Bronchial epithelial cell (primary cell): ENCODE results near the gene MCC. TPM values are rescaled to one million over a fixed set of nuclear protein-coding genes. Genes with fewer than 3 reads are reported as not detected.
A peak's percentile ranks its signal among the peaks of the same experiment; 100 is the strongest.

Experiments used
- DNase-seq: peaks from one replicate; pipeline ENCODE4 v3.0.0-alpha.2; 2010; ENCODE audit warnings: low read depth
- FAIRE-seq: peaks from 2 replicates; lab custom pipeline; 2011; peaks lifted over from hg19 to GRCh38; lab: Jason Lieb, UNC
- H3K27me3 ChIP-seq: 2 replicates; pipeline ENCODE4 v1.5.1; 2011; ENCODE audit warnings: low read length; ENCODE audit not compliant: control insufficient read depth, insufficient read depth
- H3K36me3 ChIP-seq: 2 replicates; pipeline ENCODE4 v1.5.1; 2011; ENCODE audit warnings: low read length; ENCODE audit not compliant: control insufficient read depth, insufficient read depth
- H3K4me3 ChIP-seq: 2 replicates; pipeline ENCODE4 v1.5.1; 2011; ENCODE audit warnings: mild to moderate bottlenecking, low read depth, low read length, control low read depth
- total RNA-seq: library from RNA; depleted of rRNA; stranded (reverse); fragments of >200 nt; gene quantifications from 2 replicates; pipeline ENCODE4 v1.2.1, GENCODE V29; 2014
- TF ChIP-seq, protein P1 (sequence below): IDR thresholded peaks from 2 replicates; pipeline ENCODE4 v1.5.1; 2011; ENCODE audit warnings: mild to moderate bottlenecking, moderate library complexity, low read length, control low read depth, inconsistent platforms; ENCODE audit not compliant: insufficient read depth, severe bottlenecking

MCC gene
- total RNA-seq, 1 donor from 2014 or later: 43.2 TPM

DNA sequence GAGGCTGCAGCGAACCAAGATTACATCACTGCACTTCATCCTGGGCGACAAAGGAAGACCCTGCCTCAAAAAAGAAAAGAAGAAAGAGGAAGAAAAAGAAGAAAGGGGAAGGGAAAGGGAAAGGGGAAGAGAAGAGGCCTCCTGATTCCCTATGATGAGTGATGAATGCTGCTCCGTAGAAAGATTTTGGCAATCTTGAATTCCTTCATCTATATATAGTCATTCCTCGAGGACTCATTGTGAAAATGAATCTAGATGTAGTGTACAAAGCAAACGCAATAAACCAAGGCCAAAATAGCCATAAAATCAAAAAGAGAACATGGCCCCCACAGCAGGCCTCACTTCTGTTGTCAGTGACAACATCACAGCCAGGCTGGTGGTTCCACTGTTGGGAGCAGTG is 293.7 kb downstream of the MCC start:
- peaks cover 7% of the 10 kb centered on the region for H3K36me3 ChIP-seq
- DNase-seq: no peak
- TF ChIP-seq, protein P1, sequence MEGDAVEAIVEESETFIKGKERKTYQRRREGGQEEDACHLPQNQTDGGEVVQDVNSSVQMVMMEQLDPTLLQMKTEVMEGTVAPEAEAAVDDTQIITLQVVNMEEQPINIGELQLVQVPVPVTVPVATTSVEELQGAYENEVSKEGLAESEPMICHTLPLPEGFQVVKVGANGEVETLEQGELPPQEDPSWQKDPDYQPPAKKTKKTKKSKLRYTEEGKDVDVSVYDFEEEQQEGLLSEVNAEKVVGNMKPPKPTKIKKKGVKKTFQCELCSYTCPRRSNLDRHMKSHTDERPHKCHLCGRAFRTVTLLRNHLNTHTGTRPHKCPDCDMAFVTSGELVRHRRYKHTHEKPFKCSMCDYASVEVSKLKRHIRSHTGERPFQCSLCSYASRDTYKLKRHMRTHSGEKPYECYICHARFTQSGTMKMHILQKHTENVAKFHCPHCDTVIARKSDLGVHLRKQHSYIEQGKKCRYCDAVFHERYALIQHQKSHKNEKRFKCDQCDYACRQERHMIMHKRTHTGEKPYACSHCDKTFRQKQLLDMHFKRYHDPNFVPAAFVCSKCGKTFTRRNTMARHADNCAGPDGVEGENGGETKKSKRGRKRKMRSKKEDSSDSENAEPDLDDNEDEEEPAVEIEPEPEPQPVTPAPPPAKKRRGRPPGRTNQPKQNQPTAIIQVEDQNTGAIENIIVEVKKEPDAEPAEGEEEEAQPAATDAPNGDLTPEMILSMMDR: no peak
- H3K4me3 ChIP-seq: no peak overlapping the region
- H3K27me3 ChIP-seq: no peaks in the 10 kb centered on the region
- peak; percentile 86 for FAIRE-seq

DNA sequence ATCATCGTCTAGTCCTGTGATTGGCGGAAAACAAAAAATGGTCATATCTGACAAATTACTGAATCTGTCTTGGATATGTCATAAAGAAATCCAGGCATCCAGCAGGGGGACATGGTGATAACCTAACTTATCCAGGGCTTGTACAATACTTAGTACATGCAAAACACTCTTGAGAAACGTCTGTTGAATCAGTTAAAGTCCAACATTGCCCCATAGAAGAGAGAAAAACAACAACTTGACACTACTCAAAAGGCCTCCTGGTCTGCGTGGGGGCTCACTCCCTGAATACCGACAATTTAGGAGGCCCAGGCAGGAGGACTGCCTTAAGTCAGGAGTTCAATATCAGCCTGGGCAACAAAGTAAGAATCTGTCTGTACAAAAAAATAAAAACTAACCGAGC is 294.1 kb downstream of the MCC start:
- DNase-seq (no peak), FAIRE-seq (no peak)
- Histone ChIP-seq H3K36me3 (peaks cover 7% of the 10 kb centered on the region), H3K27me3 (no peaks in the 10 kb centered on the region), H3K4me3 (no peak overlapping the region)
- TF ChIP-seq, protein P1: no peak

DNA sequence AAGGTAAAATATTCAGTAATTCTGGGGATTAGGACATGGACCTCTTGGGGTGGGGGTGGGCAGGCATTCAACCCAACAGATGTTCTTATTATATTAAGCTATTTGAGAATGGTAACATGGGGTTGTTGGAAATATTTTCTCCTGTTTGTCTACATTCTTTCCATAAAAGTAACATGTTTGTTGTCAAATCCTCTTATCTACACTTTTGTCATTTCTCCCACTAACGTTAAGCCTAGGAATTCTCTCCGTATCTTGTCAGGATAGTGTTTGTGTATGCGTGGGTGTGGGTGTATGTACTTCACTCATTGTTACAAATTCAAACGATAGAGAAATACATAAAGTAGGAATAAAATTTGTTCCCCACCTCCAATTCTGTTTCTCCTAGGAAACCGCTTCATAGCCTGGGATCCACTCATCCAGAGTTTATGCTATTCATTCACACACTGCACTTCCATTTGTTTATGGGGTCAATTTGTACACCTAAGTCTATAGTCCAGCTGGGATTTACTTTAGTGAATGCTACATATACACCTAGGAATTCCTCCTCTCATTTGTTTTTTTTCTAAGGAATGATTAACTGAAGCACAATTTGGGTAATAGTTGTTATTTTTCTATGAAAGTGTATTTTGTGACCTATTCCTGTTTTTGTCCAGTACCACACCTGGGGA is 294.8 kb downstream of the MCC start:
- no peaks in the 10 kb centered on the region for H3K27me3 ChIP-seq
- DNase-seq: no peak
- TF ChIP-seq, protein P1: no peak
- no peak for FAIRE-seq
- no peak overlapping the region for H3K4me3 ChIP-seq
- H3K36me3 ChIP-seq: peaks cover 7% of the 10 kb centered on the region

DNA sequence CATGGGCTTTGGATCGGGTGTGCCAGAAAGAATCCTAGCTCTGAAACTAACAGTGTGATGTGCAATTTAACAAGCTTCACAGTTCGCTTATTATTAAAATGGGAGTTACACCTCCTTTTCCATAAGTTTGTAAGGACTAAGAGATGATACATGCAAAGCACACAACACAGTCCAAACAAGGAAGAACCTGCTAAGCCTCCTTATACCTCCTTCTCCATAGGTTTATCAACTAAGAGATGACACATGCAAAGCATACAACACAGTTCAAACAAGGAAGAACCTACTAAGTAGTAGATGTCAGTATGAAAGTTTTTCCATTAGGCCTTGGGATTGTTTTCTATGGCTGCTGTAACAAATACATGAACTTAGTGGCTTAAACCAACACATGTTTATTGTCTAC is 295.7 kb downstream of the MCC start:
- Histone ChIP-seq H3K36me3 (peaks cover 7% of the 10 kb centered on the region), H3K27me3 (no peaks in the 10 kb centered on the region), H3K4me3 (no peak overlapping the region)
- FAIRE-seq (peak; percentile 7), DNase-seq (no peak)
- TF ChIP-seq, protein P1: no peak

DNA sequence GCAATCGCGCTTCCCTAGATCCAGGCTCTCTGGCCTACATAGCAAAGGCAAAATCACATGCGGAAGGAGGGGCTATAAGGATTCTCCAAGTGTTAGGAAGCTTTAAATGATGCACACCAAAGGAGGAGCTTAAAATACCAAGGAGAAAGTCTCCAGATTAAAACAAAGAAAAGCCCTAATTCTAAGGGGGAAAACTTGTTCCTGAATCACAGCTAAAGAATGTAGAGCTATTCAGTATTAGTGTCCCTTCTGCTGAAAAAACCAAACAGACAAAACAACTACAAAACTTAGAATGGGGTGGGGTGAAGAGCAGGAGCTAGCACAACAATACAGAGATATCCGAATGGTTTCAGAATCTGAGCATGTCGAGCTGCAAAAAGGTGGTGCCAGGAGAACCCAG is 297.9 kb downstream of the MCC start:
- TF ChIP-seq, protein P1: no peak
- Histone ChIP-seq H3K4me3 (no peak overlapping the region), H3K36me3 (peaks cover 3% of the 10 kb centered on the region), H3K27me3 (no peaks in the 10 kb centered on the region)
- no peak for DNase-seq
- no peak for FAIRE-seq

DNA sequence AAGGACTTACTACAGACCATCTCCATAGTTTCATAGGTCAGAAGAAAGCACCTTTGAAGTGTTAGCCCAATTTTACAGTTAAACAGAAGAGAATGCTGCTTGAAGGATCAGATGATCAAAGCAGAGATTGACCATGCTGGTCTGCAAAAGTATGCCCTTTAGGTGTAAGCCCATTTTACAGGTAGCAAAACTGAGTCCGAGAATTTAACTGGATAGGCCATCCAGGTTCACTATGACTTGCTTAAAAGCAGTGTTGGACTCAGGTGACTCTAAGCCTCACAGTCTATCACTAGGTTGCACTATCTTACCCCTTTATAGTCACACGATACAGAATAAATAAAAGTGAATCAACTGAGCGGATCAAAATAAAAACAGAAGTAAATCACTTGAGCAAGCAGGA is 299.0 kb downstream of the MCC start:
- no peaks in the 10 kb centered on the region for H3K27me3 ChIP-seq
- no peak for FAIRE-seq
- peaks cover 2% of the 10 kb centered on the region for H3K36me3 ChIP-seq
- H3K4me3 ChIP-seq: no peak overlapping the region
- TF ChIP-seq, protein P1: no peak
- no peak for DNase-seq
